Heart right ventricle (tissue), 16 donors: Measurements from ENCODE around the gene GRIA1. TPM values are rescaled to one million over a fixed set of nuclear protein-coding genes. Genes with fewer than 3 reads are reported as not detected.

Source experiments
- ATAC-seq, 8 donors: fragments of 200-7000 bp; cut with Tn5 transposase; one replicate each; pipeline ENCODE4 v1.9.1; 2020; ENCODE audit warnings: mild to moderate bottlenecking in 8 of 8, moderate library complexity in 8 of 8, moderate number of reproducible peaks in 1 of 8
- DNase-seq, 2 donors: peaks; one replicate each; pipeline ENCODE4 v3.0.0-alpha.2; 2020
- H3K27ac ChIP-seq, 10 donors: fragments of 200-600 bp; sonication (generic) in 2 of 10; one replicate each; pipeline versions ENCODE4 v1.5.0 to v1.8.0; 2020 to 2022; ENCODE audit warnings: mild to moderate bottlenecking in 3 of 10
- H3K27me3 ChIP-seq, 7 donors: fragments of 200-600 bp; one replicate each; pipeline ENCODE4 v1.8.0; 2021 to 2022; ENCODE audit warnings: mild to moderate bottlenecking in 2 of 7
- H3K36me3 ChIP-seq, 9 donors: fragments of 200-600 bp; sonication (generic) in 1 of 9; one replicate each; pipeline versions ENCODE4 v1.5.0 to v1.8.0; 2020 to 2022; ENCODE audit warnings: mild to moderate bottlenecking in 2 of 9
- H3K4me1 ChIP-seq, 9 donors: fragments of 200-600 bp; sonication (generic) in 1 of 9; one replicate each; pipeline versions ENCODE4 v1.5.0 to v1.8.0; 2020 to 2022; ENCODE audit warnings: mild to moderate bottlenecking in 4 of 9
- H3K4me3 ChIP-seq, 10 donors: fragments of 200-600 bp; sonication (generic) in 2 of 10; one replicate each; pipeline versions ENCODE4 v1.5.0 to v1.8.0; 2020 to 2022; ENCODE audit warnings: mild to moderate bottlenecking in 7 of 10, moderate library complexity in 2 of 10
- H3K9me3 ChIP-seq, 11 donors: fragments of 200-600 bp in 10 of 11; sonication (generic) in 2 of 11; one replicate each; pipeline versions ENCODE4 v1.5.0 to v1.8.0; 2013 to 2022; ENCODE audit warnings: mild to moderate bottlenecking in 2 of 11, control low read depth in 1 of 11, moderate library complexity in 1 of 11
- WGBS, 2 donors: extraction: QIAGEN DNeasy Blood & Tissue Kit; methylation state at CpG; one replicate each; pipeline ENCODE4 v1.1.7; 2013; ENCODE audit warnings: inconsistent platforms in 1 of 2; 5-methylcytosine and 5-hydroxymethylcytosine counted together
- intact Hi-C, 10 donors: fragments of 100-400 bp; cut with DNase I; formaldehyde crosslinking; loops; one replicate each; pipeline versions ENCODE4 v1.11.1 to v1.14.2; 2022
- polyA plus RNA-seq, 2 donors: library from polyadenylated mRNA; stranded (reverse); fragments of 200-250 nt; gene quantifications; one replicate each; pipeline ENCODE4 v1.2.3, GENCODE V29; 2013
- total RNA-seq, 10 donors: library from RNA; stranded (reverse); fragmentation: NEBNext Ultra II Directional in 3 of 10; extraction: Animal tissue kit (Norgen Biotek cat#: 25700) in 3 of 10; gene quantifications; one replicate each; pipeline versions ENCODE4 v1.2.1 to v1.2.4, GENCODE V29; 2021 to 2023
- TF ChIP-seq, protein P1 (sequence below), 9 donors: fragments of 200-600 bp; sonication (generic) in 2 of 9; IDR thresholded peaks; one replicate each; pipeline versions ENCODE4 v1.5.0 to v1.8.0; 2021 to 2022; ENCODE audit warnings: antibody characterized with exemption in 9 of 9, mild to moderate bottlenecking in 5 of 9, moderate library complexity in 1 of 9
- donor health status: Arrhythmogenic right ventricular cardiomyopathy.
- donor health status: ischemic (EF 13 %, LVEDD 7.1; RV severe dilation, severe dysfunction).
- donor health status: healthy with polysubstance abuse.
- donor health status: DM: no; HTN: yes; CAD: no.
- donor health status: DM: no; HTN: no; CAD: no.
- donor health status: ischemic (EF 25% LVEDD 6.9; RV normal size, moderate dysfunction).
- donor health status: ischemic (EF 25% LVEDD 5.7; RV mildly dilated, moderate dysfunction).
- donor health status: healthy.
- donor health status: DM: yes; HTN: yes; CAD: no.
- donor health status: Ischemic cardiomyopathy.
- donor health status: ischemic (EF 35%, LVEDD 5.7; RV mildly dilated, moderate dysfunction).
- donor health status: nonischemic (EF 11% LVEDD 7.7; RV severe dilation, severe dysfunction).
- donor health status: DM: yes; HTN: yes; CAD: no.
- donor health status: PGD.
- donor health status: ischemic (EF 29% LVEDD 5.4; RV normal size, mild dysfunction).
- donor health status: nonischemic (EF 23%, LVEDD 6.1; RV moderate dilation, normal function).

The GRIA1 gene
- total and polyA plus RNA-seq, 12 donors, result 0.04 to 0.49 (median 0.23) TPM; not detected in 3

DNA sequence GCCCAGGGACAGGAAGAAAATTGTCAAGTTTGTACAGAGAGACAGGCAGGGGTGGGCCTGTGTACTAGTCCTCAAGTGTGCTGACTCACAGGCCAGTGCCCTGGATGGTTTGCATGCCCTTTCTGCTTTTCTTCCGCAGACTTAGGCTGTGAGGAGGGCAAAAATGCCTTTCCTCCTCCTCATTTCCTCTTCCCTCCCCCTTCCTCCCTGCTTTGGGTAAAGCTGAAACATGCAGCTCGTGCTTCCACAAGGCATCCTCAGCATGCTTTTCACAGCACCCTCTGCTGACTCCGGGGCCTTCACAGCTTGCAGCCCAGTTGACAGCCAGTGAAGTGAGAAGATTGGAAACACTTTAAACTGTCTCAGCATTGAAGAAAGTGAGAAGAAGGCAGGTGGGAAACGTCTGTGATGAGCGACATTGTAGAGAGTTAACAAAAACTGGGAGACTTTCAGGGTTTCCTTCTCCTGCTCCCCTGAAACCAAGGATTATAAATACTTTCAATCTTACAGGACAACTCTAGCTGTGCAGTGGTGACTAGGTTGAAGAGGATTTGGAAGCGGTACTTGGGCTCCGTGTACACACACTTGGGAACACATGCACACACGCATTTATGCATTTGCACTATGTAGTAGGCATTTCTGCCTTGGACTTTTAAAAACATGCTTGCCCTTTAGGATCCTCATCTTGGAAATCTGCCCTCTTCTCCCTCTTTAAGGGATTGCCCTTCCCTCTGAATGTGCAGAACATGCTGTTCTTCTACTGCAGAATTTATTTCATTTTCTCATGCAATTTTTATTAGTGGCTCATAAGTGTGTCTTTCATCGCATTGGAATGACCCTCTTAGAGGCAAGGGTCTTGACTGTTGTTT lies 138.8 kb downstream of the GRIA1 start:
- intact Hi-C loops, result loop anchor here in 1 of 10 donors (5.0 kb wide), 1 partner anchor 132 kb away; no protein-coding TSS in a partner anchor

DNA sequence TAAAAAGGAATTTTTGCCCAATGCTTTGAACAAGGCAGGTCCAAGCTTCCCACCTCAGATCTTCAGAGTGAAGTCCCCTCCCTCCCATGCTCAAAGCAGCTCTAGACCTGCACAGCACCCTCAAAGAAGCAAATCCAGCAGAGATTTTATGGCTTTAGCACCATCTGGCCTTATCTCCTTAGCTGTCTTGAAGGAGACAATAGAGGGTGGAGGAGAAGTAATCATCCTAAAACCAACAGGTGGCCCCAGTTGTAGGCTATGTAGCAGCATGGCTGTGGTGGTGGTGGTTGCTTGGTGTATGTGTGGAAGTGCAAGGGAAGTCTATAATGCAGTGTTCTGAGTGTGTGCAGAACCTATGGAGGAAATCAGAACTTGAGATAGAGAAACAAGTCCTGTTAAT lies 140.1 kb downstream of the GRIA1 start:
- no peak overlapping the region for H3K27ac ChIP-seq
- TF ChIP-seq, protein P1, sequence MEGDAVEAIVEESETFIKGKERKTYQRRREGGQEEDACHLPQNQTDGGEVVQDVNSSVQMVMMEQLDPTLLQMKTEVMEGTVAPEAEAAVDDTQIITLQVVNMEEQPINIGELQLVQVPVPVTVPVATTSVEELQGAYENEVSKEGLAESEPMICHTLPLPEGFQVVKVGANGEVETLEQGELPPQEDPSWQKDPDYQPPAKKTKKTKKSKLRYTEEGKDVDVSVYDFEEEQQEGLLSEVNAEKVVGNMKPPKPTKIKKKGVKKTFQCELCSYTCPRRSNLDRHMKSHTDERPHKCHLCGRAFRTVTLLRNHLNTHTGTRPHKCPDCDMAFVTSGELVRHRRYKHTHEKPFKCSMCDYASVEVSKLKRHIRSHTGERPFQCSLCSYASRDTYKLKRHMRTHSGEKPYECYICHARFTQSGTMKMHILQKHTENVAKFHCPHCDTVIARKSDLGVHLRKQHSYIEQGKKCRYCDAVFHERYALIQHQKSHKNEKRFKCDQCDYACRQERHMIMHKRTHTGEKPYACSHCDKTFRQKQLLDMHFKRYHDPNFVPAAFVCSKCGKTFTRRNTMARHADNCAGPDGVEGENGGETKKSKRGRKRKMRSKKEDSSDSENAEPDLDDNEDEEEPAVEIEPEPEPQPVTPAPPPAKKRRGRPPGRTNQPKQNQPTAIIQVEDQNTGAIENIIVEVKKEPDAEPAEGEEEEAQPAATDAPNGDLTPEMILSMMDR (IDR thresholded peaks at IDR 0.05), result no peak
- DNase-seq (no peak), ATAC-seq (no peak)
- no peaks in the 10 kb centered on the region for H3K27me3 ChIP-seq
- no peaks in the 10 kb centered on the region for H3K36me3 ChIP-seq
- H3K4me3 ChIP-seq, result no peak overlapping the region
- H3K4me1 ChIP-seq, result peaks cover 2 to 32% (median 10%) of the 10 kb centered on the region in 9 donors
- intact Hi-C loops, result no loop called here
- no peaks in the 10 kb centered on the region for H3K9me3 ChIP-seq

More for the DNA sequence above, 138.8 kb downstream of the GRIA1 start:
- peaks cover 2 to 34% (median 10%) of the 10 kb centered on the region in 9 donors for H3K4me1 ChIP-seq
- no peaks in the 10 kb centered on the region for H3K36me3 ChIP-seq
- ATAC-seq (peak in 7 of 8 donors; percentile 42 to 70 (median 63)), DNase-seq (peak in 1 of 2 donors; percentile 17)
- 44 to 47% methylated on average over 9 of the region's 9 CpGs for WGBS, 2 donors
- no peaks in the 10 kb centered on the region for H3K27me3 ChIP-seq
- H3K27ac ChIP-seq, result peak overlapping the region in 5 of 10 donors; percentile 12 to 58 (median 35)
- H3K9me3 ChIP-seq, result no peaks in the 10 kb centered on the region
- H3K4me3 ChIP-seq, result no peak overlapping the region
- TF ChIP-seq, protein P1 (IDR thresholded peaks at IDR 0.05), result peak in 4 of 9 donors; percentile 22 to 40 (median 36)

DNA sequence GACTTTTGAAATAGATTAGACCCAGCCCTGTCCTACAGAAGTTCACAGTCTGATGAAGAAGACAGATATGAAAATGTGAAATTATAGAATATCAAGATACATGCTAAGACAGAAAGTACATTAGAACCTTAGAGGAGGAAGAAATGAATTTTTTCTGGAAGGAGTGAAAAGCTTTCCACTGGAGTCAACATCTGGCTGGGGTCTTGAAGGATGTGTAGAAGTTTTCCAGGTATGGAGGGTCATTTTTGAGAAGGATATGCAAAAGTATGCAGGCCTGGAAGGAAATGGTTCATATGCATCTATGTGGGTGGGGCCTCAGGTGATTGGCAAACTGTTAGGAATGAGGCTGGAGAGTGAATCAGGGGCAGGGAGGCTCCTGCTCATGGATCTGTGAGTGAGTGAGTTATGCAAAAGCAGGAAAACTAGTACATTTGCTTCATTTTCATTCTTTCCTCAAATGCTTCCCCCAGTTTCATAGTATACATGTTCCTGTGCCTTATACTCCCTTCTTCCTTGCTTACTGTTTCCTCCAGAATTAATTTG lies 142.3 kb downstream of the GRIA1 start:
- TF ChIP-seq, protein P1 (IDR thresholded peaks at IDR 0.05), result no peak
- ATAC-seq (no peak), DNase-seq (no peak)
- intact Hi-C loops, result no loop called here
- H3K27ac ChIP-seq, result no peak overlapping the region
- no peak overlapping the region for H3K4me3 ChIP-seq
- no peaks in the 10 kb centered on the region for H3K36me3 ChIP-seq
- no peaks in the 10 kb centered on the region for H3K9me3 ChIP-seq
- H3K4me1 ChIP-seq, result peaks cover 0 to 18% (median 7%) of the 10 kb centered on the region in 9 donors
- H3K27me3 ChIP-seq, result no peaks in the 10 kb centered on the region

DNA sequence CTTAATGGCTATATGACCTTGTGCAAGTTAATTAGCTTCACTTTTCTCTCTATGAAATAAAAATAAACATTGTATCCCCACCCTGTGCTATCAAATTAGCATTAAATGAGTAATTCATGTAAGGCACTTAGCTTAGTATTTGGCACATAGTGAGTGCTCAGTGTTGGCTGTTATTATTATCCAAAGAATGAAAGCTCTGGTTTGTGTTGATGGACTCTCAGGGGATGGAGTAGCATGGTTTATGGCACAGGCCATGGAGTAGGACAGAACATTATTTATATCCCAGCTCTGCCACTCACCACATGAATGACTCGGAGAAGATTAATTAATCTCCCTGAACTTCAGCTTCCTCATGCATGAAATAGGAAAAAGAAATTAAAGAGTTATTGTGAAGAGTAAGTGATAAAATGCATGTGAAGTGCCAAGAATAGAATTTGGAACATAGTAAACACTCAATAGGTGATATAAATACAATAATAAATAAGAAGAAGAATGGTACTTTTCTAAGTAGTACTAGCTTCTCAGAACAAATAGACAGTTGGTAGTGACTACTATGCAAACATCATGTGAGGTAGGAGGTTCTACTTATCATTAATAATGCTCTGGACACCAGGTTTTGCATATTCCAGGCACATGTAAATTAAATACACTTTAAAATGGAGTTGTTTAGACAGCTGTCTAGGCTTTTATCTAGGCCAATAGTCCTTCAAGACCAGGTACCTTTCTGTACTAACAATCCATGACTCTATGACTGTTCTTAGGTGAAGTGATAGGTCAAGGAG lies 146.4 kb downstream of the GRIA1 start:
- TF ChIP-seq, protein P1 (IDR thresholded peaks at IDR 0.05), result no peak
- Histone ChIP-seq H3K27ac (no peak overlapping the region), H3K27me3 (no peaks in the 10 kb centered on the region), H3K4me3 (no peak overlapping the region), H3K4me1 (peaks cover 0 to 19% (median 11%) of the 10 kb centered on the region in 9 donors), H3K9me3 (no peaks in the 10 kb centered on the region), H3K36me3 (no peaks in the 10 kb centered on the region)
- DNase-seq, result no peak
- 26 to 50% methylated on average over 1 of the region's 1 CpG for WGBS, 2 donors
- ATAC-seq, result peak in 5 of 8 donors; percentile 39 to 78 (median 45)
- intact Hi-C loops, result no loop called here
